OCI-M2 (cell line): ENCODE data around the gene IL6.
"Not testable (repeated sequence)": the region's sequence is repeated elsewhere in the genome, so short reads cannot be mapped to it uniquely, and the experiment has no call there.

Experiments used
- DNase-seq: peaks from one replicate; lab custom pipeline; 2025; ENCODE audit not compliant: unreplicated experiment; lab: John Stamatoyannopoulos, UW

The IL6 gene

DNA sequence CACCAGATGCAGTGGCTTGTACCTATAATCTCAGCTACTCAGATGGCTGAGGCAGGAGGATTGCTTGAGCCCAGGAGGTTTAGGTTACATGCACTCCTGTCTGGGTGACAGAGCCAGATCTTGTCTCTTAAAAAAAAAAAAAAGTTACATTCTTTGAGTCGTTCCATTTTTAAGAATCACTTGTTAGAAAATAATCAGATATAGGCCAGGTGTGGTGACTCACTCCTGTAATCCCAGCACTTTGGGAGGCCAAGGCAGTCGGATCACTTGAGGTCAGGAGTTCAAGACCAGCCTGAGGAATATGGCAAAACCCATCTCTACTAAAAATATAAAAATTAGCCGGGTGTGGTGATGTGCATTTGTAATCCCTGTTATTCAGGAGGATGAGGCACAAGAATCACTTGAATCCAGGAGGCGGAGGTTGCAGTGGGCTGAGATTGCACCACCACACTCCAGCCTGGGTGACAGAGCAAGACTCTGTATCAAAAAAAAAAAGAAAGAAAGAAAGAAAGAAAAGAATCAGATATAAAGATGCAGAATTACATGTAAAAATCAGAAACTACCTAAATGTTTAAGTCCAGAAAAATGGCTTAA, 52.8 kb downstream of the IL6 start:
- not testable (repeated sequence) for DNase-seq

DNA sequence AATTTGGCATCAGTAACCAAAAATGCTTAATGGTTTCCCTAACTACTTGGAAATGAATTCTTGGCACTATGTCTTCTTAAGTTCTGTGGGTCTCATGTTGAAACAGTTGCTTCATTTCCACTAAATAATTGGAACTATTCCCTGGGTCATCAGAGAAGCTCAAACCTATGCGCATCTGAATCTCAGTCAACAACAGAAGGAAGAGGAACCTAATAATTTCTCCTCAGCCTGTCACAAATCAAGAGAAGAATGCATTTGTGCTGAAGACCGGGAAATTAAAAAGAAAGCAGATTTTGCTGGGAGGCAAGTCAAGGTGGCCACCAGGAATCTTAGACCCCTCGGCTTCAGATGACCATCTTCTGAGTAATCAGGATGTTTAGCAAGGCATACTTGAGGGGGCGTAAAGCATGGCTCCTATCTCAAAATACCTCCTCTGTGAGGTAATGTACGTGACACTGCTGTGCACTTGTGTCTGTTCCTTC, 54.3 kb downstream of the IL6 start:
- DNase-seq: no peak
